GM21529 (cell line): ENCODE data around the gene S100A16.

Source experiments
- ATAC-seq: cut with Tn5 transposase; IDR thresholded peaks from one replicate; pipeline ENCODE4 v1.9.1; 2021; ENCODE audit not compliant: unreplicated experiment

S100A16 gene

GRCh38 chr1:153616144-153616916, 3.4 kb upstream of the S100A16 start, which contains the start of gene S100A14:
Gene S100A14 (minus strand): TSS chr1:153616325. CDS start chr1:153615858, 467 bp downstream.
- ATAC-seq: no peak

DNA sequence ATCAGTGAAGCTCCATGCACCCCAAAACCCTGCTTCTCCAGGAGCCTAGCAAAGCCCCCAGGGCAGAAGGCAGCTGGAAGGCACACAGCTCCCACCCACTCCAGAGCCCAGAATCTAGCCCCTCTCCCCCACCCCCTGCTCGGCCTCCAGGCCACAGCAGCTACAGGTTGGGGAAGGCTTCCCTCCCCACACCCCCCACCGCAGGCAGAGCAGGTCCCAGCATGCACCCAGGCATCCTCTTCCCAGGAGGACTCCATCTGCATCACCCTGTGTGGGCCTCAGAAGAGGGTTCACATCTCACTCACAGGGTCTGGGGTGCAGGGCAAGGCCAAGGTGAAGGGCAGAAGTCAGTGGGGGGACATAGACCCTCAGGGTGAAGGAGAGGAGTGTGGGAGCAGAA, 2.5 kb upstream of the S100A16 start:
- ATAC-seq: no peak

- ATAC-seq: no peak
These were observed 2.0 kb upstream of the S100A16 start for GRCh38 chr1:153614906-153615305.

DNA sequence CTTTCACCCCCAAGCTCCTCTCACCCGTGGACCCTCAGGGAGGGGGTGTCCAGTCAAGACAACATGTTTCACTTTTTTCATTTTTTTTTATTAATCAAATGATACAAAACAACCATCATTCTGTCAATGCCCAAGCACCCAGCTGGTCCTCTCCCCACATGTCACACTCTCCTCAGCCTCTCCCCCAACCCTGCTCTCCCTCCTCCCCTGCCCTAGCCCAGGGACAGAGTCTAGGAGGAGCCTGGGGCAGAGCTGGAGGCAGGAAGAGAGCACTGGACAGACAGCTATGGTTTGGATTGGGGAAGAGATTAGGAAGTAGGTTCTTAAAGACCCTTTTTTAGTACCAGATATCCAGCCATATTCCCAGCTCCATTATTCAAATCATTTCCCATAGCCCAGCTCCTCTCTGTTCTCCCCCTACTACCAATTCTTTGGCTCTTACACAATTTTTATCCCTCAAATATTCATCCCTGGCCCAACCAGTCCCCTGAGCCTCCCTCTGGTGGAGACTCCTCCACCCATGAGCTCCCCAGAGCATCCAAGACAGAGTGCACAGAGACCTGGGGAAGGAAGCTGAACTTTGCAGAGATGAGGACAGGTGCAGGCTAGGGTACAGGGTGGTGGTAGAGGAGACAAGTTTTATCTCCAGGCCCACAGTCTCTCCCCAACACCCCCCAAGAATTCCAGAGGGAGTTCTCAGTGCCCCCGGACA, 1.4 kb upstream of the S100A16 start:
- ATAC-seq: no peak

DNA sequence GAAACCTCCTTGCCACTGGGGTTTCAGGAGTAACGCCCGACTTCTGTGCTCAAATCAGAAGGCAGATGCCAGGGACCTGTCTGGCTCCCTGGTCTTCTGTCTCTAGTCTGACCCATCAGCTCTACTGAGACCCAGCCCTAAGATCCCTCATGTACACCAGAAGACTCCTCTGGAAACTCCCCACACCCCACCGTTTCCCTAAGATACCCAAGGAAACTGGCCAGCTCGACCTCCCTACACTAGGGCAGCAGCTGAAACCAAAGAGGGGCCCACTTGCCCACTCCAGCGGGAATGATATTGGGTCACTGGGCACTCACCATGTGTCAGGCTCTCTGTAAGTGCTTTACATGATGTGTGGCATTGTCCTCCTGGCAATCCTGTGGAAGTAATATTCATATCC, 469 bp upstream of the S100A16 start:
- no peak for ATAC-seq

GRCh38 chr1:153612111-153612754, 704 bp downstream of the S100A16 start:
- ATAC-seq: no peak

DNA sequence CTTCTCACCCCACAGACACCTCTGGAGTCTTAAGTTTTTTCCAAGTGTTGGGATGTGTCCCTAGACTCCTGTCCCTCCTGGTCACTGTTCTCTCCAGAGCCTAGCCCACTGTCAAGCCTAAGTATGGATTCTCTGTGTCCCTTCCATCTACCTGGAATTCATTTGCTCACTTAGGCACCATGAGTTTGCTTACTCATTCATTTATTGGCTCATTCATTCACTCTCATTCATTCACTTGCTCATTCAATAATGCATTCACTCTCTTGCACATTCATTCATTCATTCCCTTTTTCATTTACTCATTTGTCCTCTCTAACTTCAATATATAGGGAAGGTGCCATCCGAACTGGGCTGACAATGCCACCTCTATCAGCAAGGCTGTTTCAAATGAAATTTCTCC, 1.6 kb downstream of the S100A16 start:
- ATAC-seq: no peak

GRCh38 chr1:153610811-153611301, 2.1 kb downstream of the S100A16 start:
- no peak for ATAC-seq

DNA sequence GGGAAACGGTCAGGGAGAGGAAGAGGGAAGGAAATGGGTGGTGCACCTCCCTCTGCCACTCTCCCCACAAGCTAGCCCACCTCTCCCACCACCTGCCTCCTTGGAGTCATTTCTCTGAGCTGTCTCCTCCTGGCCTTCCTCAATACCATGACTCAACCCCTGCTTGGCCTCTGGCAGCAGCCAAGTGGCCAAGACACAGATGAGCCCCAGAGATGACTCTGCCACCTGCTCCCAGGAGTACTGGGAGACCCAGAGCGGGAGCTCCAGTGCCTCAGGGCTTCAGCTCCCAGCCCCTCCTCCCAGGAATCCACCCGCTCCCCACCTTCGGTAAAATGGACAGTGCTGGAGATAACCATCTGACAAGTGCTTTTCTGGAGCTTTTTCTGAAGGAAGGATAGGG, 2.6 kb downstream of the S100A16 start:
- no peak for ATAC-seq

GRCh38 chr1:153609585-153609907, 3.4 kb downstream of the S100A16 start:
- ATAC-seq: no peak

DNA sequence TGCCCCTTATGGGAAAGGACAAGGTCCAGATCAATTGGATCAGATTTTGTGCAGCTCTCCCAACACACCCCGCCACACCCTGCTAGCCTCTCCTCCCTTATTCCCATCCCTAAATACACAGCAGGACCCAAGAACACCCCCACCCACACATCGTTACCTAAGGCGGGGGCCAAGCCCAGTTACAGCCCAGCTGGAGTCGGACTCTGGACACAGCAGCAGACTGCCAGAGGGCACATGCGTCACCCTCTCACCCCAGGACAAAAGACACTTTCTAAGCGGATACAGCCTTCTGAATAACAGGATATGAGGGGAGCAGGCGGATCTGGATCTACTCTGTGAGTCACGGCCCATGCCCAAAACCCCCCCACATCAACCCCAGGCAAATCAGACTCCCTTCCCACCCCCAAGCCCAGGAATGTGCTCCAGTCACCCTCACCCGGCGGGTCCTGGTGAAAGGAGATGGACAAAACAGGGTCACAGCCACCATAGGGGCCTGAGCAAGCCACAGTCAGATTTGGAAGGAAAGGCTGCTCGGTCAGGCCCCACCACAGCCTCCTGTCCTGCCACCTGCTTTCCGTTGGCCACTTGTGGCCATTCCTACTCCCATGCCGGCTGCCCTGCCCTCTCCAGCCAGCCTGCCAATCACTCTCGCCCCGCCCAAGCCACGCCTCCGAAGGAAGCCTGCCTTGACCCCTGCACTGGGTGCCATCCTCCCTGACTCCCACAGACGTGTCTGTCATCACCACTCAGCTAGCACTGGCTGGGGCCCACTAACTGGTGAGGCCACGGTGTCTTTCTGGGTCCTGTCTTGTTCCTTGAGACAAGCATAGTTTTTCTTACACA, 4.0 kb downstream of the S100A16 start:
- ATAC-seq: no peak

GRCh38 chr1:153608089-153608682, 4.8 kb downstream of the S100A16 start:
- no peak for ATAC-seq

GRCh38 chr1:153607381-153607780, 5.6 kb downstream of the S100A16 start:
- no peak for ATAC-seq

DNA sequence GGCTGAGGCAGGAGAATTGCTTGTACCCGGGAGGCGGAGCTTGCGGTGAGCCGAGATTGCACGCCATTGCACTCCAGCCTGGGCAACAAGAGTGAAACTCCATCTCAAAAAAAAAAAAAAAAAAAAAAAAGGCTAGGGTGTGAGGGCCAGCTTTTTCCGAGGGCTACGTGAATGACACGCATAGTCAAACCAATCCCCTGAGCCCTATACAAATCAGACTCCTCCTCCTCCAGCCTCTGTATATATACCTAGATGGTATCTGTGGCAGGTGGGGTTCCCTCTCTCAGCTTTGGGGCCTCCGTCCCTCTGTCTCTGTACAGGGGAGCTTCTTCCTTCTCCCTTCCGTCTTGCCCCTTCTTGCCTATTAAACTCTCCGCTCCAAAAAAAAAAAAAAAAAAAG, 6.7 kb downstream of the S100A16 start:
- ATAC-seq: no peak

DNA sequence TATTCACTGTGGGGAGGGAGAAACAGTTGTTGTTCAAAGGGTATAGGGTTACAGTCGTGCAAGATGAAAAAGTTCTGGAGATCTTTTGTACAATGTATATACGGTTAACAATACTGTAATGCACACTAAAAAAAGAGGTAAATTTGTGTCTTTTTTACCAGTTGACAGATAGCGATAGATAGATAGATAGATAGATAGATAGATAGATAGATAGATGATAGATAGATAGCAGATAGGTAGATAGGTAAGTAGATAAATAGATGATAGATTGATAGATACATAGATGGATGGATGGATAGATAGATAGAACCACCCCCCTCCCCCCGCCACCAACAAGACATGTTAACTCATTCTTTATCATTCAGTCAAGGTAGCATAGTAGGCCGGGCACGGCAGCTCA, 10.2 kb downstream of the S100A16 start:
- no peak for ATAC-seq

- ATAC-seq: no peak
These were observed 13.1 kb downstream of the S100A16 start for GRCh38 chr1:153599847-153600246.

DNA sequence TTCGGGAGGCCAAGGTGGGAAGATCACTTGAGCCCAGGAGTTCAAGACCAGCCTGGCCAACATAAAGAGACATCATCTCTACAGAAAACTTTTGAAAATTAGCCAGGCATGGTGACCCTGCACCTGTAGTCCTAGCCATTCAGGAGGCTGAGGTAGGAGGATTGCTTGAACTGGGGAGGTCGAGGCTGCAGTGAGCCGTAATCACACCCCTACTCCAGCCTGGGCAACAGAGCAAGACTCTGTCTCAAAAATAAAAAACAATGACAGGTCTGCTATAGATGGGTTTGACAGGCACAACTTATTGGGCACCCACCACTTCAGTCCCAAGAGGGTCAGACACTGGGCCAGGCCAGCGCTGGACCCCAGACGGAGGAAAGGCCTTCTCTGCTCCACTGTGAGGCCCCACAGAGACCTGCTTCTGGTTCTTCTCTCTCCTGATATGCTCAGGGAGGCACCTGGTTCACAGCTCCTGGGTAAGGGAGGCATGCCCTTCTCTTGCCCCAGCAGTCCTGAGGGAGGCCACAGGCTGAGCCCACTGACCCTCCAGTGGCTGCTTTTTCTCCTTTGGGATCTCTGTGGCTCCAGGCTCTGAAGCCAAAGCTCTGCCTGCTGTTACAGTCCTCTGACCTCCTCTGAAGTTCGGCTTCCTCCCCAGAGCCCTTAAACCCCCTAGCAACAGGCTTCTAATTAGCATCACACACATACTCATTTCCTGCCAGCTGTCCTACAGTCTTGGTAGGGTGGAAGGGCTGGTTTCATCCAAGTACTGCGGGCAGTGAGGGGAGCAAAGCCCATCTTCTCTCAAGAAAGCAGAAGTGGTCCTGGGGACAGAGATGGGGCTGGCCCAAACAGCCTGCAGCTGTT, 14.4 kb downstream of the S100A16 start:
- peak; percentile 98 for ATAC-seq

GRCh38 chr1:153597206-153597605, 15.7 kb downstream of the S100A16 start:
- no peak for ATAC-seq

DNA sequence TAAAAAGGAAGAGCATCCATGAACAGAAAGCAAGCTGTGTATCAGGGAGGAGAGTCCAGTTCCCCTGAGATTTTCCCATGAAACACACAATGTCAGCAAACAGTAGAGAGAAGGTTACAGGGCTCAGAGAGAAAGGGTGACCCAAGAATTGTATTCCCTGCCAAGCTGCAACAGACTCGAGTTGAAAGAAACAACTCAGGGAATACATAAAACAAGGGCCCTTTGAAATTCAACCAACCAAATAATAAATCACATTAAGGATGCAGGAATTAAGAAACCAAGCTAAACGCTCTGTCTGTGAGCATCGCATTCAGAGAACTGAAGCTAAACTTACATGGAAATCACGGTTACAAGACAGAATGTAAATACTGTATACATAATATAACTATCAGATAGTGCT, 20.2 kb downstream of the S100A16 start:
- no peak for ATAC-seq

DNA sequence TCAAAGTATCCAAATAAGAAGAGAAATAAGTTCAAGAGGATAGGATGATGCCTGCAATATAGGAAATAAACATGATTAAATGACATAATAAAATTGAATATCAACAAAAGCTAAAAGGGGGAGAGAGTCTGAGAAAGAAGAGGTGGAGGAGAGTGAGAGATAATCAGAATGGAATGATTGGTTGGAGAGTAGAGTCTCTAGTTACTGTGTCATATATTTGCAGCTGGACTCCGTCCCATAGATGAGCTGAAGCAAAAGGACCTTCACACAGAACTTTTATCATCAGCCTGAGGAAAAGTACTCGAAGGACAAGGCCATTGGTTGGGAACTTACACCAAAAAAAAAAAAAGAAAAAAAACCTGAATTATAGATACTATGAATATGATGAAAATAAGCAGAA, 24.5 kb downstream of the S100A16 start:
- ATAC-seq: no peak
